Endothelial cell of umbilical vein (primary cell): ENCODE results near the gene TOB2. TPM values are rescaled to one million over a fixed set of nuclear protein-coding genes. Genes with fewer than 3 reads are reported as not detected.

ENCODE experiments used
- BruUV-seq: library from RNA; stranded (reverse); fragments of 400-500 nt; replicated peaks from 2 replicates; lab custom pipeline; 2021; lab: Mats Ljungman, UMichigan
- CTCF ChIA-PET: fragments of 300-600, 350-600 bp; sonication (Branson Sonifier 250); formaldehyde crosslinking; loops from one replicate; lab custom pipeline; 2021; ENCODE audit warnings: antibody characterized with exemption, inconsistent platforms; lab: Charles Lee
- POLR2A ChIA-PET: fragments of 300-600, 350-600 bp; sonication (Branson Sonifier 250); formaldehyde crosslinking; loops from one replicate; lab custom pipeline; 2021; ENCODE audit warnings: antibody characterized with exemption, inconsistent platforms; lab: Charles Lee
- DNase-seq: peaks from one replicate; pipeline ENCODE4 v3.0.0-alpha.2; 2011; ENCODE audit warnings: low read depth, low spot score
- FAIRE-seq: peaks from 2 replicates; lab custom pipeline; 2011; peaks lifted over from hg19 to GRCh38; lab: Jason Lieb, UNC
- H2AFZ ChIP-seq: 2 replicates; pipeline ENCODE4 v1.6.0; 2012; ENCODE audit warnings: low read depth, low read length, control low read depth, inconsistent platforms
- H3K27ac ChIP-seq: 2 replicates; pipeline ENCODE4 v1.5.1; 2011; ENCODE audit warnings: low read depth, mild to moderate bottlenecking, control low read depth, low read length, moderate library complexity; ENCODE audit not compliant: insufficient read depth
- H3K27me3 ChIP-seq, 2 experiments: 2 replicates each; pipeline versions ENCODE4 v1.6.0 to v1.6.1; 2011; ENCODE audit warnings: low read length in 2 of 2, mixed read lengths in 1 of 2; ENCODE audit not compliant: control insufficient read depth in 2 of 2, insufficient read depth in 2 of 2
- H3K36me3 ChIP-seq, 2 experiments: 2 replicates in 1 of 2; 3 replicates in 1 of 2; pipeline ENCODE4 v1.5.1; 2011; ENCODE audit warnings: low read length in 2 of 2, mild to moderate bottlenecking in 1 of 2, moderate library complexity in 1 of 2; ENCODE audit not compliant: control insufficient read depth in 2 of 2, insufficient read depth in 2 of 2; ENCODE audit errors: extremely low read depth in 1 of 2
- H3K4me1 ChIP-seq: 3 replicates; pipeline ENCODE4 v1.5.1; 2011; ENCODE audit warnings: mild to moderate bottlenecking, low read length; ENCODE audit not compliant: control insufficient read depth, insufficient read depth; ENCODE audit errors: extremely low read depth
- H3K4me2 ChIP-seq: 2 replicates; pipeline ENCODE4 v1.6.1; 2011; ENCODE audit warnings: low read length, control low read depth, mixed read lengths; ENCODE audit not compliant: insufficient read depth
- H3K4me3 ChIP-seq, 3 experiments: fragments of 200-600 bp in 1 of 3; sonication (generic), shearing (Covaris generic) in 1 of 3; replicated peaks in 1 of 3; 2 replicates each; pipeline ENCODE4 v1.5.1; 2011 to 2016; ENCODE audit warnings: control low read depth in 3 of 3, low read length in 3 of 3, mild to moderate bottlenecking in 2 of 3, inconsistent platforms in 1 of 3, low read depth in 1 of 3, moderate library complexity in 1 of 3; ENCODE audit not compliant: insufficient read depth in 1 of 3
- H3K79me2 ChIP-seq: 2 replicates; pipeline ENCODE4 v1.6.0; 2012; ENCODE audit warnings: low read length, inconsistent platforms; ENCODE audit not compliant: control insufficient read depth, insufficient read depth
- H3K9ac ChIP-seq: replicated peaks from 2 replicates; pipeline ENCODE3; 2011; ENCODE audit warnings: low read length, control low read depth; ENCODE audit not compliant: insufficient read depth; ENCODE audit errors: extremely low read depth
- H3K9me1 ChIP-seq: replicated peaks from 3 replicates; pipeline ENCODE4 v1.6.0; 2011; ENCODE audit warnings: mild to moderate bottlenecking, low read length; ENCODE audit not compliant: control insufficient read depth, insufficient read depth; ENCODE audit errors: extremely low read depth
- H3K9me3 ChIP-seq: replicated peaks from 2 replicates; pipeline ENCODE4 v1.5.1; 2012; ENCODE audit warnings: low read length, inconsistent platforms; ENCODE audit not compliant: control insufficient read depth, insufficient read depth
- H4K20me1 ChIP-seq: replicated peaks from 2 replicates; pipeline ENCODE3; 2011; ENCODE audit warnings: mild to moderate bottlenecking, low read length; ENCODE audit not compliant: control insufficient read depth, insufficient read depth; ENCODE audit errors: extremely low read depth
- FOS ChIP-seq: IDR thresholded peaks from 2 replicates; pipeline ENCODE4 v1.6.1; 2011; ENCODE audit warnings: mild to moderate bottlenecking, low read length, moderate library complexity, borderline replicate concordance; ENCODE audit not compliant: insufficient read depth
- MYC ChIP-seq: IDR thresholded peaks from one replicate; pipeline ENCODE4 v1.6.1; 2011; ENCODE audit warnings: mild to moderate bottlenecking, low read depth, low read length
- dilution Hi-C: fragments of 300-500 bp; cut with MboI; formaldehyde crosslinking; loops from one replicate; pipeline ENCODE4 v1.15.0; 2019; ENCODE audit warnings: low sequenced_read_pairs; ENCODE audit not compliant: extremely low pct_ligation_motif_present
- intact Hi-C: fragments of 100-400 bp; cut with micrococcal nuclease; formaldehyde crosslinking; loops from one replicate; pipeline ENCODE4 v1.10.0; 2022
- polyA plus RNA-seq, 4 experiments: library from polyadenylated mRNA; depleted of rRNA in 3 of 4; stranded (reverse) in 3 of 4; unstranded in 1 of 4; fragments of >200 nt; gene quantifications; 2 replicates each; pipeline versions ENCODE4 v1.2.1 to v1.2.3, GENCODE V29; 2011 to 2012; ENCODE audit warnings: missing spikeins in 1 of 4
- total RNA-seq: library from RNA; stranded (reverse); gene quantifications from 2 replicates; pipeline ENCODE4 v1.2.3, GENCODE V29; 2021
- TF ChIP-seq, protein P1 (sequence below), 2 donors: IDR thresholded peaks; 1 replicate in 1 of 2; 2 replicates in 1 of 2; pipeline ENCODE4 v1.5.1; 2011; ENCODE audit warnings: low read length in 2 of 2, mild to moderate bottlenecking in 2 of 2, moderate library complexity in 2 of 2, control low read depth in 1 of 2, inconsistent platforms in 1 of 2, low read depth in 1 of 2; ENCODE audit not compliant: insufficient read depth in 1 of 2; ENCODE audit errors: extremely low read depth in 1 of 2
- TF ChIP-seq, protein P2 (sequence below): IDR thresholded peaks from 2 replicates; pipeline ENCODE4 v1.6.1; 2011; ENCODE audit not compliant: insufficient read depth, insufficient read length

Gene TOB2
- total and polyA plus RNA-seq, 2 donors (not counting 3 experiments of a cell fraction or from before 2014, with no cell fraction given): 21.7 to 44.7 TPM

DNA sequence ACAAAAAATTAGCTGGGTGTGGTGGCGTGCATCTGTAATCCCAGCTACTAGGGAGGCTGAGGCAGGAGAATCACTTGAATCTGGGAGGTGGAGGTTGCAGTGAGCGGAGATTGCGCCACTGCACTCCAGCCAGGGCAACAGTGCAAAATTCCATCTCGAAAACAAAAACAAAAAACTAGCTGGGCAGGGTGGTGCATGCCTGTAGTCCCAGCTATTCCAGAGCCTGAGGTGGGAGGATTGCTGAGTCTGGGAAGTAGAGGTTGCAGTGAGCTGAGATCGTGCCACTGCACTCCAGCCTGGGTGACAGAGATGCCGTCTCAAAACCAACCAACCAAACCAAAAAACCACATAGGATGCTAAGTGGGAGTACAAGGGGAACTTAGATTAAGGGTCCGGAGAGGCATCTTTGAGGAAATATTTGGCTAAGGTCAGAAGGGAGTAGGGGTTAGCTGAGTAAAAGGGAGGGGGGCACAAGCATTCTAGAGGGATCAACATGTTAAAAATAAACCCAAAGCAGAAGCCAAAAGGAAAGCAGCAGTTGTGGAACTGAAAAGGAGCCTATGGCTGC, 11.6 kb upstream of the TOB2 start:
- Histone ChIP-seq H3K4me1 (no peaks in the 10 kb centered on the region), H2AFZ (no peak overlapping the region), H3K36me3 (peaks cover 9 to 14% of the 10 kb centered on the region in 2 experiments), H3K9ac (no peak overlapping the region), H3K9me1 (no peaks in the 10 kb centered on the region), H4K20me1 (no peaks in the 10 kb centered on the region), H3K4me2 (no peak overlapping the region), H3K27ac (no peak overlapping the region), H3K4me3 (no peak overlapping the region), H3K9me3 (no peaks in the 10 kb centered on the region), H3K79me2 (no peaks in the 10 kb centered on the region), H3K27me3 (no peaks in the 10 kb centered on the region)
- CTCF ChIA-PET: interaction anchor here (1.2 to 1.9 kb wide), 4 partner anchors 11 to 69 kb away, joined by 3 to 5 read pairs (median 4); partner anchors contain the start of genes ACO2 and PHF5A
- POLR2A ChIA-PET: interaction anchor here (2.0 kb wide), 1 partner anchor 10 kb away, joined by 7 read pairs; the partner anchor contains the start of genes ACO2 and PHF5A
- no peak for FAIRE-seq
- intact Hi-C loops (no loop called here), dilution Hi-C loops (no loop called here)
- BruUV-seq: no TSS peak
- no peak for DNase-seq
- TF ChIP-seq FOS (no peak), MYC (no peak)
- TF ChIP-seq, protein P1, sequence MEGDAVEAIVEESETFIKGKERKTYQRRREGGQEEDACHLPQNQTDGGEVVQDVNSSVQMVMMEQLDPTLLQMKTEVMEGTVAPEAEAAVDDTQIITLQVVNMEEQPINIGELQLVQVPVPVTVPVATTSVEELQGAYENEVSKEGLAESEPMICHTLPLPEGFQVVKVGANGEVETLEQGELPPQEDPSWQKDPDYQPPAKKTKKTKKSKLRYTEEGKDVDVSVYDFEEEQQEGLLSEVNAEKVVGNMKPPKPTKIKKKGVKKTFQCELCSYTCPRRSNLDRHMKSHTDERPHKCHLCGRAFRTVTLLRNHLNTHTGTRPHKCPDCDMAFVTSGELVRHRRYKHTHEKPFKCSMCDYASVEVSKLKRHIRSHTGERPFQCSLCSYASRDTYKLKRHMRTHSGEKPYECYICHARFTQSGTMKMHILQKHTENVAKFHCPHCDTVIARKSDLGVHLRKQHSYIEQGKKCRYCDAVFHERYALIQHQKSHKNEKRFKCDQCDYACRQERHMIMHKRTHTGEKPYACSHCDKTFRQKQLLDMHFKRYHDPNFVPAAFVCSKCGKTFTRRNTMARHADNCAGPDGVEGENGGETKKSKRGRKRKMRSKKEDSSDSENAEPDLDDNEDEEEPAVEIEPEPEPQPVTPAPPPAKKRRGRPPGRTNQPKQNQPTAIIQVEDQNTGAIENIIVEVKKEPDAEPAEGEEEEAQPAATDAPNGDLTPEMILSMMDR (IDR thresholded peaks at IDR 0.05; ENCODE audit: extremely low read depth in 1 of 2, insufficient read depth in 1 of 2, low read depth in 1 of 2, low read length in 2 of 2): no peak
- TF ChIP-seq, protein P2, sequence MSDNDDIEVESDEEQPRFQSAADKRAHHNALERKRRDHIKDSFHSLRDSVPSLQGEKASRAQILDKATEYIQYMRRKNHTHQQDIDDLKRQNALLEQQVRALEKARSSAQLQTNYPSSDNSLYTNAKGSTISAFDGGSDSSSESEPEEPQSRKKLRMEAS: no peak
